ENCODE measurements around the gene IL19. TPM values are rescaled to one million over a fixed set of nuclear protein-coding genes. Genes with fewer than 3 reads are reported as not detected.
"Not testable (repeated sequence)": the region's sequence is repeated elsewhere in the genome, so short reads cannot be mapped to it uniquely, and the experiment has no call there.

IL19 gene
- total RNA-seq, 1 donor from 2014 or later, result not detected

DNA sequence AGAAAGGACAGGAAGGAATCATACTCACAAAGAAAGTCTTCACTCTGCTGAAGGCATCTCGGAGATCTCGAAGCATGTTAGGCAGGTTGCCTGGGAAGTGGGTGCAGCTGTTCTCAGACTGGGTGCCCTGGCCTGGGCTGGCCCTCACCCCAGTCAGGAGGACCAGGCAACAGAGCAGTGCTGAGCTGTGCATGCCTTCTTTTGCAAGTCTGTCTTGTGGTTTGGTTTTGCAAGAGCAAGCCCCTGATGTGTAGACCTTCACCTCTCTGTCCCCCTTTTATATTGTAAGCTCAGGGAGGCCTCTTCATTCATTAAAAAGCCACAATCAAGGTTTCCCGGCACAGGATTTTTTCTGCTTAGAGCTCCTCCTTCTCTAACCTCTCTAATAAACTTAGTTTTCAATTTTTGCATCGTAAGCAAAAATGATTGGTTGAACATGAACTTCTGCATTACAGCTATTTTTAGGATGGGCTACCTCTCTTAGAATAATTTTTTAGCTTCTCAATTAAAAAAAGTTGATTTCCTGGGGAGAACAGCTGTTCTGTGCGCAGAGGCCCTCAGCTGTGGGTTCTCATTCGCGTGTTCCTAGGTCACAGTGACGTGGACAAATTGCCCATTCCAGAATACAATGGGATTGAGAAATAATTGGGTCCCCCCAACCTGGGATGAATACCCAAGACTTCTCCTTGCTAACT, 1.8 kb downstream of the IL19 start, which contains the start of gene IL10:
Gene IL10 (minus strand): TSS at position 252 of the 695 bp plus-strand sequence. CDS start 59 bp downstream, at position 193.
- DNase-seq (ENCODE audit: low spot score), result no peak

DNA sequence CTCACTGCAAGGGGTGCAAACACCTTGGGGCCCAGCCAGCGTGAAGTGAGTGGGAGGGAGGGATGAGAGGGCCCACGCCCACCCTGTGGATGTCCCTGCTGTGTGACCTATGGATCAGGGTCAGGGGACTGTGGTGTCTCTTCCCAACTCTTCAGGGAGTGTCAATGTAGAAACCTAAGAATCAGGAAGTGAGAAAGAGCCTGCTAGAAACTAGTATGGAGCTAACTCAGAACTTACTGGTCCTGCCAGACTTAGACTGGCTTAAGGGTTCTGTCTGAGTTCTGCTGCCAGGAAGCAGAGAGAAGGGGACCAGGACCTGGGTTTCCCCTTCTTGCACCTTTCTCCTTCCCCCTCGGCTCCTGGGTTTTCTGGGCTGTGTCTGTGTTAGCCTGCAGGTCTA, 3.5 kb downstream of the IL19 start:
- no peak for DNase-seq (ENCODE audit: low spot score)

DNA sequence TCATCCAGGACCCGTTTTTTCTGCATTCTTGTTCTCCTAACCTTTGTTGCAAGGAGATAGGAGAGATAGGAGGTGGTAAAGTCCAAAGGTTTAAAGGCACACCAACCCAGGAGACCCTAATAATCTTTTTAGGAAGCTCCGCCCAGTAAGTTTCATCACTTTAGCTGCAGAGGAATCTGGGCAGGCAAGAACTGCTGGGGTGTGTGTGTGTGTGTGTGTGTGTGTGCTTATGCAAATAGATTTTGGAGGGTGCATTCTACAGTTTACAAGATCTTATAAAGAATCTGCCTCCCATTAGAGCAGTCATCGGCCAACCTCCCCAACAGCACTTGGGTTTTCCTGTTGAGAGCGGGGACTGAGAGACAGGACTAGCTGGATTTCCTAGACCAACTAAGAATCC, 5.7 kb downstream of the IL19 start:
- peak; percentile 64 for DNase-seq (ENCODE audit: low spot score)

DNA sequence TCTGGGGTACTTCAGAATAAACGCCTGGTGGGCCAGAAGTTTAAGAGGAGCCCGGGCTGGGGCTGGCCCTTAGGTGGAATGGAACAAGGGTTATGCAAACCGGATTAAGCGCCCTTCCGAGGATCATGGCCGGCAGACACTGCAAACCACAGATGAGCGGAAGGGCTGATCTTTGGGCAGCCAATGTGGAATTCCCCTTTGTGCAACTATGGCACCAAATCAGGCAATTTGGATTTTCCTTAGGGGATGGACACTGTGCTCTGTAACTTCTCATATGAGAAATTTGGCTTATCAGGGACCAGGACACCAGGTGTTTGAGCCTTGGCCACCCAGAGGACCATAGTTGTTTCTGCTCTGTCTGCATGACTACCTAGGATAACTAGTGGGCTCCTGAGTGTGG, 7.5 kb downstream of the IL19 start:
- DNase-seq (ENCODE audit: low spot score), result no peak

DNA sequence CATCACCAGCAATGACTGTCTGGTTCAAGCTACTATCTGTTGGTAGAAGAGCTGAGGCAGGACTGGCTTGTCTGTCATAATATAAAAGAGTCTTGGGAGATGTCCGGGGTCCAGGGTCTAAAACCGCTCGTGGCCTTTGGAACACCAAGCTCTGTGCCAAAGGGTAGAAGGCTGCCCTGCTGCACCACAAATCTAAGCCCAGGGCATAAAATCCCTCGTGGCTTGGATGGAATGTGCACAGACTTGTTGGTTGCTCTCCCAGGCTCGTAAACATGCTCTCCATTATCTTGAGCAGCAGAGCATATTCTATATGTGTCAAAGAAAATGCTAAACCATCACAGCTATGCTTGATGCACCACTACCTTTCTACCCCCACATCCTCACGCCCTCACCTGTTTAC, 8.3 kb downstream of the IL19 start:
- DNase-seq (ENCODE audit: low spot score), result not testable (repeated sequence)

DNA sequence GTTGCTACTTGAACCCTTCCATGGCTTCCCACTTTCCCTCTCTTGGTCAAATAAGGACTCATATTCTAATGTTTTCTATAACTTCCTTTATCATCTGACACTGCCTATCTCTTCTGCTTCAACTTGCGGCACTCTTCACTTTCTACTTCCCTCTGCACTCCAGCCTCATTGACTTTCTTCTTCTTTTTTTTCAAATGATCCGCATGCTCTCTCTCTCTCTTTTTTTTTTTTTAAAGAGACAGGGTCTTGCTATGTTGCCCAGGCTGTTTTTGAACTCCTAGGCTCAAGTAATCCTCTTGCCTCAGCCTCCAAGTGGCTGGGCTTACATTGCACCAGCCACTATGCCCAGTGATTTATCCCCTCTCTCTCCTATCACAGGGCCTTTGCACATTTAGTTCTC, 9.1 kb downstream of the IL19 start:
- DNase-seq (ENCODE audit: low spot score), result no peak

DNA sequence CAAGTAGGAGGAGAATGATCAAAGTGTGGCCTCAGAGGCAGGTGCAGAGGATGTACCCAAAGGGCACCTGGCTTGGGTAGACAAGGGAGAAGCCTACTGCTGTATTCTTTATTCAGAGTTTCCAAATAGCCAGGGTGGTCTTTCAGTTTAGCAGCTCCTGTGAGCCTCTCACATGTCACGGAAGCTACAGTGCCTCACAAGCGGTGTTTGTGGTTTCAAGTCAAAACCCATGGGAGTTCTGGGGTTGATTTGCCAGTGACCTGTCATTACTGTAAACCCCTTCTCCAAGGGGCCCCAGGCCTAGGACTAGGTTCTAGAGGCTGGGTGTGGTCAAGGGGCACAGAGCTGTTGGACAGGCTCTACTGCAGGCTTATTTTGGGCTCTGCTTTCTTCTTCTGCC, 11.9 kb downstream of the IL19 start:
- no peak for DNase-seq (ENCODE audit: low spot score)

DNA sequence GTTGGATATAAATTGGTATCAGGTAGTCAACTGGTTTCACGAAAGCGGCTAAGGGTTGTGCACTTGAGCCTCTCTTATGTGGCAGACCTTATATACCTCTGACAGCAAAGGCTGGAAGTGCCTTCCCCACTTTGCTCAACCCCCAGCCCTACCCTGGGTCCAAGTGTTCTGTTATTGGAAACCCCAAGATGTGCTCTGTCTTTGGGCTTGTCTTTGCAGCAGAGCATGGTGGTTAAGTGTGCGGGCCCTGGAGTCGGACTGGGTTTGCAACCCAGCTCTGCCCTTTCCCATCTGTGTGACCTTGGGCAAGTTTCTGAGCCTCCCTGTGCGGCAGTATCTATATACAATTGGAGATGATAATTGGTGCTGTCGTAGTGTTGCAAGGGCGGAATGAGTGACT, 12.9 kb downstream of the IL19 start:
- no peak for DNase-seq (ENCODE audit: low spot score)

DNA sequence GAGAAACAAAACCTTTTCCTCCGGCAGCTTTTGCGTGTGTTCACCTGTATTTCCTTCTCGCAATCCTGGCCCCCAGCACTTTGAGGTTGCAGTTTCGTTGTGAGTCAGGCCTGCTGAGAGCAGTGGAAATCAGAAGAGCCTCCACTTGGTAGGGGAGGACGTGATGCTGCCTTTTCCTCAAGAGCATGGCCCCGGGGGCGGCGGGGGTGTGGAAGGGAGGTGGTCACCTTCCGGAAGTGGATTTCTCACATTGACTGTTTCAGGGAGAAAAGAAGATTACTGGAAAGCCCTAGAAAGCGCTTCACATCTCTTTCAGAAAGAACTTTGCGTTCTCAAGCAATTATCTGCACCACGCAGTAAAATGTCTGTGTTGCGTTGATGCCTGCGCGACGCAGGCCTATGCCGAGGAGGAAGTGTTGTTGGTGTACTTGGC, 13.9 kb downstream of the IL19 start:
- DNase-seq (ENCODE audit: low spot score), result no peak

DNA sequence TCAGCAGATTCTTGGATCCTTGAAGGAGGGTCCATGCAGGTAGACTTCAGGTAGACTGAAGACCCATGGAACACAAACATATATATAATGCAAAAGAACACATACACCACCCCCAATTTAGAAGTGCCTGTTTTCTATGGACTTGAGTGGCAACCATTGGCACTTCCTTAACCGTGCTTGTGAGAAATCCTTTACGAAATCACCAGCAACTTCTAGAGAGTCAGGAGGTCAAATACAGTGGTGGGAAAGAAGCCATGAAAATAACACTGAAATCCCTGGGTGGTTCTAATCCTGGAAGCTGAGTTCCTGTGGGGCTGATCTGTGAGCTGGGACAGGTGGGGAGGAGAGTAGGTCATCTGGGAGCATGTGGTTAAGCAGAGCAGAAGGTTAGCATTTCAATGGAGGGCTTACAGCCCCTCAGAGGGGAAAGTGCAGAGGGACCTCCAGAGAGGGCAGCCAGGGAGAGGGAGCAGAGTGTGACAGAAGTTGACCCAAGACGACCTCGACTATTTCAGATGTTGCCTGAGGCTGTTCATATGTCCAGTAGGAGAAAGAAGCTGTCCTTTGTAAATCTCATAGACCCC, 14.7 kb downstream of the IL19 start:
- DNase-seq (ENCODE audit: low spot score), result no peak

DNA sequence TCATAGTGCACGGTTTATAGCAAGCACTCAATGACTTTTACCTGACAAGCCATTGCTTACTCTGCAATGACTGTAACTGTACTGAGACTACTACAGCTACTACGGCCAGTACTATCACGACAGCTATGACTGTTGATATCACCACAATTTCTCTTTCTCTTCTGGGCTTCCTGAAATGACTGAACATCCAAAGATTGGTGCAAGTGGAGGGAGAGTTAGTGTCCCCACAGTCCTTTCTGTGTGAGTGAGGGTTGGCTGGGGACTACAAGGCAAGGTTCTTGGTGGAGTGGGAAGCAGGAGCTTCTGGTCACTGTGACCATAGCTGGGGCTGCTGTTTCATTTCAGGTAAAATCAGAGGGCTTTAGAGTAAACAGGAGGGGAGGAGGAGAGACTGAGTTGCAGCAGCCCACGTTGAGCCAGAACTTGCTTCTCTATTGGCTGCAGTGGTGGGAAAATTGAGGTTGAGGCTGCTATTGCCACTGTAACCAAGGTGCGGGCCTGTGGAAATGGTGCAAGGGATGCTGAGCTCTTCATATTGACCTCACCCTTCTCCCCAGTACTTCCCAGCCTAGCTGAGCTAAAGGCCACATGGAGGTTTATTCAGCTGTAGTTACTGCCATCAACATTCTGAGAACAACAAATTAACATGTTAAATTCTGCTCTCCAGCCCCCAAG, 15.8 kb downstream of the IL19 start:
- no peak for DNase-seq (ENCODE audit: low spot score)

DNA sequence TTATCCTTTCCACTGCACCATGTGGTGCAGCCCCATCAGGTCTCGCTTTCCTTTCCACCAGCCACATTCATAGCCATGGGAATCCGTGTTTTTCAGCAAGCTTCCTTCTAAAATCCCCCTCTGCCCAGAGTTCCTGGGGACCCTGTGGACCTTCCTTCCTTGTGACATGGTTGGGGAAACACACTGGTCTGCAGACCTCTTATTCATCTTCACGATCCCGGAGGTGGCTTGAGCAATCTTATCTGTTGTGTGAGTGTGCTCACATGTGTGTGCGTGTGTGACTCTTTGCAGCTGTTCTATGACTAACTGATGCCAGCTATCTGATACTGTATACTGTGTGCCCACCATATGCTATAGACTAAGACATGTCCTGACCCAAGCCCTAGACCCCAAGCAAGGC, 17.3 kb downstream of the IL19 start:
- DNase-seq (ENCODE audit: low spot score), result no peak

DNA sequence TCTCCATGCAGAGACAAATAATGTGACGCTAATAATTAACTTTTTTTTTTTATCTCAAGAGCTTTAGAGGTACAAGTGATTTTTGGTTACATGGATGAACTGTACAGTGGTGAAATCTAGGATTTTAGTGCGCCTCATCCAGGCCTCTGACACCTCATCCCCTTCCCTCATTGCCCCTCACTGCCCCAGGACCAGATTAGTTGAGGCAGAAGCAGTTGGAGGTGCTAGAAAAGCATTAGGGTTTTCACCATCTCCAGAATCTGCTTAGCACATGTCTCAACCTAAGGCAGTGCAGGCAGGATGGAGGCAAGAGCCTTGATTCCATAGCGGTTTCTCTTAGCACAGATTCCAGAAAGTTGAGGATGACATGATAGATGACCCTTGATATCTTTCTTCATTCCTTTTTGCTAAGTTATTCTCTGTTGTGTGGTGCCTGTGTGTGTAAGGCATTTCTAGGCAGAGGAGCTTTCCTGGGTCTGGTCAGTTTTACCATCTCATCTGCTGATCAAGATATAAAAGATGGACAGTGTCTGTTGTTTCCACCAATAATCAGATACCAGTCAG, 18.0 kb downstream of the IL19 start:
- DNase-seq (ENCODE audit: low spot score), result no peak

DNA sequence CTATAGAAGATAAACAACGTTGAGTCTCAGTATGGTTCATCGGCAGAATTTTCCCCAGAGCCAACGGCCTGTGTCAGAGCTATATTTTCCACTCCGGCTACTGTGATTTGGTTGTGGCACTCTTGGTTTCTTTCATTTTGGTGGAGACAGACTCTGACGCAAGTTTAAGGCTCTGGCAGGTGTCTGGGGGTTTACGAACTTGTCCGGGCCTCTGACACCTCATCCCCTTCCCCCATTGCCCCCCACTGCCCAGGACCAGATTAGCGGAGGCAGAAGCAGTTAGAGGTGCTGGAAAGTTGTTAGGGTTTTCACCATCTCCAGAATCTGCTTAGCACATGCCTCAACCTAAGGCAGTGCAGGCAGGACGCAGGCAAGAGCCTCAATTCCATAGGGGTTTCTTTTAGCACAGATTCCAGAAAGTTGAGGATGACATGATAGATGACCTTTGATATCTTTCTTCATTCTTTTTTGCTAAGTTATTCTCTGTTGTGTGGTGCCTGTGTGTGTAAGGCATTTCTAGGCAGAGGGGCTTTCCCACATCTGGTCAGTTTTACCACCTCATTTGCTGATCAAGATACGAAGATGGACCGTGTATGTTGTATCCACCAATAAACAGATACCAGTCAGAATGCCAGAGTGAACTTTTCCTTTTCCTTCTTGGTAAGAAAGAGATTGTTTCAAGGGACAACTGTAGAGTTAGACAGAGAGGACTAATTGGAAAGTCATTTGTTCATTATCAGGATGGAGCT, 20.1 kb downstream of the IL19 start:
- no peak for DNase-seq (ENCODE audit: low spot score)

DNA sequence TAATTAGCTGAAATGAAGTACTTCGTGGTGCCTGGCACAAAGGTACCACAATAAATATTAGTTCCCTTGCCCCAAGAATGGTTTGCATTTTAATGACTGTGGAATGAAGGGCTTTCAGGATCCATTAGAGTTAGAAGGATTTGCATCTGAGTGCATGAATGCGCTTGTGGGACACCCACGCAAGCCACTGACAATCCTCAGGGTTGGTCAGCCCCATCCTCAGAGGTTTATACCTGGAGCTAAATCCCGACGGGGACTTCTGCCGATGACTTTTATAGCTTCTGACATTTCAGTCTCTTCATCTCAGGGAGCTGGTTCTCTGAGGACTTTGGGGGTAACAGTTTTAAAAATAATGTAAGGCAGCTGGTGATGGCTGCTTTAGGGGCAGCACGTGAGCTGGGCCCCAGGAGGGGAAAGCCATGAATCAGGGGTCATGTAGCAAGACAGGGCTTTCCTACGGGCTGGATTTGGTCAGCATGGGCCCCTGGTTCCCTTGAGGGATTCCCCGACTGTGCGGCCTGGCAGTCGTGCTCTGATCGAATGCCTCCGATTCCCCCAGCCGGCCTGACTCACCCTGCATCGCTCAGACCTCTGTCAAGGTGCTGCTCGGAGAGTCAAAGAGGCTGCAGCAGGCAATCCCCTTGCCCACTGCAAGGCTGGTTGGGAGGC, 22.5 kb downstream of the IL19 start:
- DNase-seq (ENCODE audit: low spot score), result no peak

DNA sequence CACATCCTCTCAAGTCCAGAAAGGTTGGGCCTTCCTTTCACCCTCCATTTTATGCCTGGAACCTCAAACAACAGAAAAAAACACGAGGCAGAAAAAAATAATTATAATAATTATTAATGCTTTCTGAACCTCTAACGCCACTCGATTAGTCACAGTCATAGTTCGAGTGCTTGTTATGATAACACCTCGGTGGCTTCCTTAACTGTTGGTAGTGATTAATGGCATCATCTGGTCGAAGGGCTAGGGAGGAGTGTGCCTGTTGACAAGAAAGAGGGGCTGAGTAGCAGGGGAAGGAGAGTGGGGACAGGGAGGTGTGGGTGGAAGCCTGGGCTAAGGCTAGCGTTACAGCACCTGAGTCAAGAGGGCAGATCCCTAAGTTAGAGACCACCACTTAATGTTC, 23.0 kb downstream of the IL19 start:
- no peak for DNase-seq (ENCODE audit: low spot score)

DNA sequence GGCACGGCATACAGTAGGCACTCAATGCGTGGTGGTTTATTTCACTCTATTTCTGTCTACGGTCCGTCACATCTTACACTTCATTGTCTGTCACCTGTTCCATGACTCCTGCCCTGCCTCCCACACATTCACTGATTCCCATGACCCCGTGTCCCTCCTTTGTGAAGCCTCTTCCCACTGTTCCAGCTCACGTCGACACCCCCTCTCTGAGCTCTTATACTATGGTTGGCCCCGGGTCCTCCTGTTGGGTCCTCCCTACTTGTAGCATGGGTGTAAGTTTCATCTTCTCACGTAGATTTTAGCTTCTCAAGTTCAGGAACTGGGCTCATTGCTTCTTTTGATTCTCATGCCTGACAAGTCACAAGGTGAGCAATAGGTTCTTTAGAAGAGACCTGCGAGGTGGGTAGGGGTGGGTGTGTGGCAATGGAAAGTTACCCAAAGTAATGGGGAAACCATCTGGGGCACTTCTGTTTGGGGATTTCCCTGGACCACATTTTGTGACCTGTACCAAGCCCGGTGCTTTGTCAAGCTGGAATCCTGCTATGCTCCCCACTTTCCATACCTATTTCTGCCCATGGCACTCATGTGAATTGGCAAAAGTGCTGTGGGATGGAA, 23.8 kb downstream of the IL19 start:
- DNase-seq (ENCODE audit: low spot score), result no peak

DNA sequence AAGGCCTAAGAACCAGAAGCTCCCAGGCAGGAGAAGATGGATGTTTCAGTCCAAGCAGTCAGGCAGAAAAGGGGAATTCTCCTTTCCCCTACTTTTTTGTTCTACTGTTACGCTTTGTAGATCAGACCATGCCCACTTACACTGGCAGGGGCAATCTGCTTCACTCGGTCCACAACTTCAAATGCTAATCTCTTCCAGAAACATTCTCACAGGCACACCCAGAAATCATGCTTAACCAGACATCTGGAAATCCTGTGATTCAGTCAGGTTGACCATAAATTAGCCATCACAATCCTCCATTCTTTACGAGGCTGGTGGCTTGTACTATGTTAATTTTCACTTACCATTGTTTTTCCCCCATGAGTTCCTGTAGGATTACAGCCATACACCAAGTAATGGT, 25.5 kb downstream of the IL19 start:
- DNase-seq (ENCODE audit: low spot score), result no peak

DNA sequence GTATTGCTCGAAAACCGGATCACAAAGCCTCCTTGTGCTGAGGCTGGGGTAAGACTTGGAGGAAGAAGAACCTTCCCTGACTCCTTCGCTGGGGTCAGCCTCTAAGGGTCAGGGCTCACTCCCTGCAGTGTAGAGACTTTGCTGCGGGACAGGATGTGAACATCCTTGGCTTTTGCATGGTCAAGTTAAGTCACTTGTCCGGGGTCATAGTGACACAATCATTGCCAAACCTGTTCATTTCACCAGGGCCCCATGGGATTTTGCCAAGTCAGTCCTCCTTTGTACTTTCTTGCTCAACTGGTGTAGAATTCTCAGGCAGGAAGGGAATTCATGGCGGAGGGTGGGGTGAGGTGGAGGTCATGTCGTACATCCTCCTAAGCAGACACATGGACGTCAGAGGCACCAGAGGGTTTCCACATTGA, 26.4 kb downstream of the IL19 start:
- no peak for DNase-seq (ENCODE audit: low spot score)

DNA sequence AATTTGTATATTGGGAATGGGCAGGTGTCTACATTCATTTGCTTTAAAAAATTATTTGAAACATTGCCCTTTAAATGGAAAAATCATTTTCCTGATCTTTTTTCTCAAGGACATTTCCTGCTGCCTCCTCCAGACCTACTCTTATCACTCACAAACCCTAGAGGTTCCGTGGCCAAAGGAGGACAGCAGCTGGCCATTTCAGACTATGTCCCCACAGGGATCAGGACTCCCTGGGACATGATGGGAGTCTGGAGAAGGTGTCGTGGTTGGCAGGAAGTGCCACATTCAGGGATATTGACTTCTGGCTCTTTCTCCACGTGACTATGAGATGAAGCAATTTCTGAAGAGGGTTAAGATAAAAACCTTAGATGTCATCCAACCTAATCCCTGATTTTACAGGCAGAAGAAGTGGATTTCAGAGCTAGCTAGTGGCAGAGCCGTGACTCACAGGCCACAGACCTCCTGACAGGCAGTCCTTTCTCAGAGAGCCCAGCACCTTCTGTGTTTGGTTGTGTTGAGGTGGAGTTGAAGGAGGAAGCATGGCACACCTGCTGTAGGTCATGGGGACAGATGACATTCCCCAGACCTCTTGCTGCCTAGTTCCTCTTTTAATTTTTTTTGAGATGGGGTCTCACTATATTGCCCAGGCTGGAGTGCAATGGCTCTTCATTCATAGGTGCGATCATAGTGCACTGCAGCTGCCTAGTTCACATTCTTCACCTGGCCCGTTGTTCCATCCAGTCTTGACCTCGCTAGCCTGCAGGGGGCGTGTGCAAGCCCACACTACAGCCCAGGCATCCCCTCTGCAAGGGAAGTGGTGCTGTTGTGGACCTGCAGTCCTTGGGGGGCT, 27.2 kb downstream of the IL19 start:
- DNase-seq (ENCODE audit: low spot score), result no peak

Measured in ureter (tissue), 1 donor.